Spleen (tissue), 7 donors: Measurements from ENCODE around the gene GARNL3.

Experiments used
- CTCF ChIP-seq, 11 experiments: fragments of 200-600 bp in 7 of 11; fragments of 450-650 bp in 4 of 11; sonication (generic) in 4 of 11; IDR thresholded peaks in 8 of 11; conservative IDR thresholded peaks in 3 of 11; 1 replicate in 7 of 11; 2 replicates in 4 of 11; pipeline versions ENCODE4 v1.4.0 to v1.8.0; 2016 to 2021; ENCODE audit warnings: antibody characterized with exemption in 11 of 11, inconsistent platforms in 4 of 11, mild to moderate bottlenecking in 1 of 11
- POLR2AphosphoS5 ChIP-seq, 3 donors: sonication (generic); formaldehyde crosslinking; IDR thresholded peaks; one replicate each; pipeline ENCODE4 v1.5.1; 2017; ENCODE audit warnings: antibody characterized with exemption in 3 of 3
- donor health status: DM: no; HTN: no; CAD: no; lungs with moderate emphysema.
- donor health status: DM: no; HTN: no; CAD: no.
- donor health status: DM: no; HTN: no; CAD: no.

GRCh38 chr9:127263237-127263636 lies 1.3 kb upstream of the GARNL3 start:
- TF ChIP-seq POLR2AphosphoS5 (IDR thresholded peaks at IDR 0.05) = no peak
- no peak for TF ChIP-seq CTCF (IDR thresholded peaks at IDR 0.05 in 8 of 11, conservative IDR thresholded peaks at IDR 0.05 in 3 of 11)
